ENCODE measurements around the gene BTRC.
"Not testable (repeated sequence)": the region's sequence is repeated elsewhere in the genome, so short reads cannot be mapped to it uniquely, and the experiment has no call there.

The BTRC gene

DNA sequence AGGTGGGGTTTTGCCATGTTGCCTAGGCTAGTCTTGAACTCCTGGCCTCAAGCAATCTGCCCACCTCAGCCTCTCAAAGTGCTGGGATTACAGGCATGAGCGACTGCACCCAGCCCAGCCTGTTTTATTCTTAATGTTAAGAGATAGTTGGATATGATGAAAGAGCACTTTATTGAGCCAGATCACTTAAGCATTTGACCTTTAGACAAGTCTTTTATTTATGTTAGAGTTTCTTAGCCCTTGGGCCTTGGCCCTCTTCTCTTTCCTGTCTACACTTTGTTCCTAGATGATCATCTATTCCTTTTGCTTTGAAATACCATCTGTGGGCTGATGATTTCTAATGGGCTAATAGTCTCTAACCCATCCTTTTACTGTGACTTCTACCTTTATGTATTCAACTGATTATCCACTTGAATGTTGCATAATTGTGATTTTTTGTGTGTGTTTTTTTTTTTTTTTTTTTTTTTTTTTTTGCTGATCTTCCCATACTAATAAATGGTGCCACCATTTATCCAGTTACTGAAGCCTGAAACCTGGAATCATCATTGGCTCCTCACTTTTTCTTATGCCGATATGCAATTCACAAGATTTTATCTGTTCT lies 34.8 kb downstream of the BTRC start:
- DNase-seq: no peak

DNA sequence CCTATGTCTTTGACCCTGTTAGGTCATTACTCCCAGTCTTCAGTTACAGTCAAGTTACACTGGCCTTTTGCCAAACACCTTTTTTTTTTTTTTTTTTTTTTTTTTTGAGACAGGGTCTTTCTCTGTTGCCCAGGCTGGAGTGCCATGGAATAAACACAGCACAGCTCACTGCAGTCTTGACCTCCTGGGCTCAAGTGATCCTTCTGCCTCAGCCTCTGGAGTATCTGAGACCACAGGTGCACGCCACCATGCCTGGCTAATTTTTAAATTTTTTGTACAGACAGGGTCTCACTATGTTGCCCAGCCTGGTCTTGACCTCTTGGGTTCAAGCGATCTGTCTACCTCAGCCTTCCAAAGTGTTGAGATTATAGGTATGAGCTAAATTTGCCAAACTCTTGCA lies 35.6 kb downstream of the BTRC start:
- DNase-seq: not testable (repeated sequence)

DNA sequence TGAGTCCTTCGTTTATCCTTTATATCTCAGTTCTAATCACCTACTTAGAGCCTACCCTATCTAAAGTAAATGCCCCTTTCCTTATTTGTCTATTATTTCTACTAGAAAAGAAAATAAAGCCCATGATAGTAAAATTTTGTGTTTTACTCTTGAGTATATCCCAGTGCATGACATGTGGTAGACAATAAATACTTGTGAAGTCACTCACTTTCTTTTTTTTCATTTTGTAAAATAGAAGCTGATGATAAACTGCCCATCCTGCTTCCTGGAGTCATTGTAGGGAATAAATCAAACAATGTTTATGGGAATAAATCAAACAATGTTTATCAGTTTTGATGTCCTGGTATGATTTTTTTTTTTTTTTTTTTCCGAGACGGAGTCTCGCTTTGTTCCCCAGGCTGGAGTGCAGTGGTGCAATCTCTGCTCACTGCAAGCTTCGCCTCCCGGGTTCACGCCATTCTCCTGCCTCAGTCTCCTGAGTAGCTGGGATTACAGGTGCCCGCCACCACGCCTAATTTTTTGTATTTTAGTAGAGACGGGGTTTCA lies 36.1 kb downstream of the BTRC start:
- DNase-seq: no peak

DNA sequence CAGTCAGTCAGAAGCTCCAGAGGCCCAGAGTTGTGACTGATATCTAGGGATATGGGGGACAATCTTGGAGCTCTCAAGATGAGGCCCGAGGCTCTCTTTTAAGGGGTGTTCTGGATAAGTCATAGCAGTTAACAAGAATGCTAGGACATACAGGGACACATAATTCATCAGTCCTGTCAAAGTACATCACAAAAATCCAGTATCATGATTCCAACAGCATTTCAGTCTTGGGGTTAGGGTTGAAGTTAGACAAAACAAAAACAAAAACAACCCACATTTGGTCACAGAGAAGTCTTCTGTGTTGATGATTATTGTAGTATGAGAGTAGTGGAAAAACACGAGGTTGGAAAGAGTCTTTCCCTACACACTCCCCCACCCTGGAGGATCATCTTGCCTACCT lies 39.4 kb downstream of the BTRC start:
- no peak for DNase-seq

DNA sequence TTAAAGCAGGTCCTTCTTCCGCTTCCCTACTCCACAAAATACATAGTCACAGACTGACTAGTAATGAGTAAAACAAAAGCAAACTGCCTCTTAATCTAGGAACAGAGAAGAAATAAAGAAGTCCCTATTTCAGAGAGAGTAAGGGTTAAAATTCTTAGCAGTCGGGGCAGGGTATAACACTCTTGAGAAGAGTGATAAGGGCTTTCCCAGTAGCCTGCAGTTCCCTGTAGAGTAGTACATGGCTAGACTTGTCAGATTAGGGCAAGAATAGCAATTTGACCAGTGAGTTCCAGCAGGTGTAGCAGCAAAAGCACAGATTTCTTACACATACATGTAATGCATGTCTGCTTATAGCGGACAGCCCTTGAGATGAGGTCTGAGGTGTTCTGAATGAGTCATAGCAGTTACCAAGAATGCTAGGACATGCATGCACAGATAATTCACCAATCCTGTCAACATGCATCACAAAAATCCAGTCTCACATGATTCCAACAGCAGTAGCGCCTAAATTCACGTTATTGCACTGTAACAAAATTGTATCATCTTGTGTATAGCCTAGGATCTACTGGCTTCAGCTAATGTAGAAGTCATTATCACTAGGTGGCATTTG lies 40.7 kb downstream of the BTRC start:
- DNase-seq: no peak

DNA sequence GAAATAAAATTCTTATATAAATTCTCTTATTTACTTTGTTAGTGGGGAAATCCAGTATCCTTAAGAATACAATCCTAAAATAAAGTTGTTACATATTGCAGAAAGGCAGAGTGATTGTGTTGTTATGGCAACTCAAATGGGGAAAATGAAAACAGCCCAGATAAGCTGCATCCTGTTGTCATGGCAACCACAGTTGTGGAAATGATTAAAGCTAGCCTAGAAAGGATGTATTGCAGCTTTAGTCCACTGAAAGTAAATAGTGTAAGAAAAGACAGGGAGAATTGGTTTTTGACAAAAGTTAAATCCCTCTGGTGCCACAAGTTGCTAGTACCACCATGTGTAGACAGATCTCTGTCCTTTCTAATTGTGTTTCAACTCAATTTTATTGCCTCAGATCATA lies 43.2 kb downstream of the BTRC start:
- DNase-seq: no peak

DNA sequence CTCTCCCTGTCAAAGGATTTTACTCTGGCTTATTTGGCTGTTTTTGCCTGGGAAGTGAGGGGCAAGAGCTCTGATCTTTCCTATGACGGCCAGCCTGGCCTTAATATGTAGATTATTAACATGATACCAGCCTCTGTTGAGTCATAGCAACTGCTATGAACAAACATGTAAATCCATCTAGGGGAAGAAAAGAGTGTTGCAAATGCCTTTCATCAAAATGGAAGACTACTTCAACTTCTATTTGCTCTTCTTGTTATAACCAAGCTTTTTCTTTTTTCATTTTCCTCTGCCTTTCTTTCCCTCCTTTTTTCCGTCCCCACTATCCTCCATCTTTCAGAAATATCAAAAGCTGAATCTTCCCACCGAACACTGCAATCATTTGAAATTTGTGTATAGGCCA lies 46.6 kb downstream of the BTRC start:
- DNase-seq: no peak

DNA sequence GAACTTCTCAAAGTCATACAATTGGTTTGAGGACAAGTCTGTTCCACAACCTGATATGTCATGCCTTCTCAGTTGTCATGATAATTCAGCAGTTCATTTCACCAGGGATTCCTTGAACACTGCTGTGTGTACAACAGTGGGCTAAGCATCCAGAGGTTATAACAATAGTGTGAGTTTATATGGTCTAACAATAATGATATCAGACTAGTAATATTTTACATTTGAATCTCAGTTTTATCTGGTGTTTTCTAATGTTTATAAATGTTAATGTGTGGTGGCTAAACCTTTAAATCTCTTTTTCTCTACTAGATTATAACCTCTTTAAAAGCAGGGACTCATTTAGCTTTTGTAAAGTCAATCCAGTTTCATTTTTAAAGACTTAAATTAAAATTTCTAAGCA lies 48.7 kb downstream of the BTRC start:
- no peak for DNase-seq

DNA sequence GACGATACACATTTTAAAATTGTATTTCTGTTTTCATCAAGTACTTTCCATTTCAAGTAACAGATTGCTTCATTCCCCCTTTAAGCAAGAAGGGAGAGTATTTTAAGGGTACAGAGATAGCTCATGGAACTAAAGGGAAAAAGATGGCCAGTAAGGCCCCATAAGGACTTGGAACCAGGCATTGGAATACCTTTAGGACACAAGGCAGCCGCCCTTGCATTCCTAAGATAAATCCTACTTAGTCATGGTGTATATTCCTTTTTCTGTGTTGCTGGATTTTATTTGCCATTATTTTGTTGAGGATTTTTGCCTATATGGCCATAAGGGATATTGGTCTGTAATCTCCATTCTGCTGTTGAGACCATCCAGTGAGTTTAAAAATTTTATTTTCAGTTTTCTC lies 49.2 kb downstream of the BTRC start:
- no peak for DNase-seq

DNA sequence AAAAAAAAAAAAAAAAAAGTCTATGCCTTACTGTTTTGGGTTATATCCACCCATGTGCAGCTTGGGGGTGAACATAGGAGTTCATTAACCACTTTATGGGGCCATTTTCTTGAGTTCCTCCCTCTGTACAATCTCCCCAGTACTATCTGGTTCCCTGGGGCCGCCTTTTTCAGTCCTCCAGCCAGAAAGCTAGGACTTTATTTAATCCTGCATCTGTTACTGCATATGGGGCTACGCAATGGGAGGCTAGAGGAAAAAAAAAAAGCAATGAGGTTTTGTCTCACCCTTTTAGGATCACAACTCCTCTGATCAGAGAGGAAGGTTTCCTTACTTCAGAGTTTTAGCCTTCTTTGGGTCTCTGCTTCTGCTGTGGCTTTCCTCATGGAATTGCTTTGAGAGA lies 51.0 kb downstream of the BTRC start:
- no peak for DNase-seq

DNA sequence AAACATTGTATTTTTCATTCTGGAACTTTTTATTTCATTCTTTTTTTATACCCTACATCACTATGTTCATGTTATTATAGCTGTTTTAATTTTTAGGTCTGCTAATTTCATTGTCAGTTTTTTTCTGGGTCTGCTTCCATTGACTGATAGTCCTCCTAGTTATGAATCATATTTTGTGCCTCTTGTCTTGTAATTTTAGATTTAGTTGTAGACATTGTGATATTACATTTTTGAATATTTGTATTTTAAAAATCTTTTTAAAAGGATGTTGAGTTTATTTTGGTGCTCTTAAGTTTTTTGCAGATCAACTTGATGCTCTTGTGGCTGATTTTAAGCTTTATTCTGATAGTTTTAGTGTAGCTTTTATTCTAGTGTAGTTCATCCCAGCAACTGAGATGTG lies 57.6 kb downstream of the BTRC start:
- DNase-seq: no peak

DNA sequence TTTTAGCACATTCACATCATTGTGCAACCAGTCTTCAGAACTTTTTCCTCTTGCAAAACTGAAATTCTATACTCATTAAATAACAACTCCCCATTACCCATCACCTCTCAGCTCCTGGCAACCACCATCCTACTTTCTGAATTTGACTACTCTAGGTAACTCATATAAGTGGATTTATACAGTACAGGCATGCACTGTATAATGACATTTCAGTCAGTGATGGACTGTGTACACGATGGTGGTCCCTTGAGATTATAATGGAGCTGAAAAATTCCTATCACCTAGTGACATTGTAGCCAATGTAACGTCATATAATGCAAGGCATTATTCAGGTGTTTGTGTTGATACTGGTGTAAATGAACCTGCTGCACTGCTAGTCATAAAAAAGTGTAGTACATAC lies 60.1 kb downstream of the BTRC start:
- no peak for DNase-seq

DNA sequence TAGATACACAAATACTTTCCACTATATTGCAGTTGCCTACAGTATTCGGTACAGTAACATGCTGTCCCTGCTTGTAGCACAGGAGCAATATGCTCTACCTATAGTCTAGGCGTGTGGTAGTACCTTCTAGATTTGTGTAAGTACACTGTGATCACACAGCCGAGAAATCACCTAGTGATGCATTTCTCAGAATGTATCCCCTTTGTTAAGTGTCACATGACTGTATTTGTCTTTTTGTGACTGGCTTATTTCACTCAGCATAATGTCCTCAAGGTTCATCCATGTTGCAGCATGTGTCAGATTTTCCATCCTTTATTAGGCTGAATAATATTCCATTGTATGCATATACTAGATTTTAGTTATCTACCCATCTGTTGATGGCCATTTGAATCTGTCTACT lies 61.9 kb downstream of the BTRC start:
- no peak for DNase-seq

DNA sequence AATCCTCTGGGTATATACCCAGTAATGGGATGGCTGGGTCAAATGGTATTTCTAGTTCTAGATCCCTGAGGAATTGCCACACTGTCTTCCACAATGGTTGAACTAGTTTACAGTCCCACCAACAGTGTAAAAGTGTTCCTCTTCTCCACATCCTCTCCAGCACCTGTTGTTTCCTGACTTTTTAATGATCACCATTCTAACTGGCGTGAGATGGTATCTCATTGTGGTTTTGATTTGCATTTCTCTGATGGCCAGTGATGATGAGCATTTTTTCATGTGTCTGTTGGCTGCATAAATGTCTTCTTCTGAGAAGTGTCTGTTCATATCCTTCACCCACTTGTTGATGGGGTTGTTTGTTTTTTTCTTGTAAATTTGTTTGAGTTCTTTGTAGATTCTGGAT lies 68.0 kb downstream of the BTRC start:
- DNase-seq: not testable (repeated sequence)

DNA sequence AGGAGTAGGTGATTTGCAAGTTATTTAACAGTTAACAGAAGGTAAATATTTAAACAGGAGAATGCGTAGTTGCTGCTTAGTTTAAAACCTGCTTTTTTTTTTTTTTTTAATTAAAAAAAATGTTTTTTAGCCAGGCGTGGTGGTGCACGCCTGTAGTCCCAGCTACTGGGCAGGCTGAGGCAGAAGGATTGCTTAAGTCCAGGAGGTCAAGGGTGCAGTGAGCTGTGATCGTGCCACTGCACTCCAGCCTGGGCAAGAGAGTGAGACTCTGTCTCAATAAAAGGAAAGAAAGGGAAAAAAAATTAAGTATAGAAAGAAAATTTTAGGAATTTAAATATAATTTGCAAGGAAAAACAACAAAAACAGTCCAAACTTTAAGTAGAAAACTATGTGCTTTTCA lies 71.6 kb downstream of the BTRC start:
- no peak for DNase-seq

DNA sequence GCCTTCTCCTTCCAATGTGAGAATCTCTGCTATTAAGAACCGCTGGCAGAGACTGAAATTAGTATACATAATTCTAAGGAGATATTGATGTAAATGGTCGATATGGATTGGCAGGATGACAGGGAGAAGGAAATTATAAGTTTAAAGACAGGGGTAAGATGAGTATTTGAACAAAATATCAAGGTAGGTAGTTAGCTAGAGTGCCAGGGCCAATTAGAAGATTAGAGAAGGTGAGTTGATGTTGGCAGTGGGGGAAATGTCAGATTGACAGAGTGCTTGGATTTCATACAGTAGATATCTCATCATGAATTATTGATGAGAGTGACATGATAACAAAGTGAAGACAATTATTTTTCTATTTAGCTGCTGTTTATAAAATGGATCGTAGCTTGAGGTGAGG lies 74.1 kb downstream of the BTRC start:
- no peak for DNase-seq

DNA sequence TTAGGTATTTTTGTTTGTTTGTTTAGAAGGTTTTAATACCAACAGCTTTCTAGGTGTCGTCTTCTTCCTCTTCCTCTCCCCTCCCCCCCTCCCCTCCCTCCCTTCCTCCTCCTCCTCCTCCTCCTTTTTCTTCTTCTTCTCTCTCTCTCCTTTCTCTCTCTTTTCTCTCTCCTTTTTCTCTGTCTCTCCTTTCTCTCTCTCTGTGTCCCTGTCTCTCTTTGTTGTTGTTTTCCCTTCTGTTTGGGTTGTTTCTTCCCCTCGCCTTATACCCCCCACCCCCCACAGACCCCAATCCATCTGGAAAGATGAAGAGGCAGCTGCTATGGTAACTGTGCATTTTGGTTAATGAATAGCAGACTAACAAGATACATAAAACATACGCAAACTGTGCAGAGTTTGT lies 75.5 kb downstream of the BTRC start:
- DNase-seq: no peak

DNA sequence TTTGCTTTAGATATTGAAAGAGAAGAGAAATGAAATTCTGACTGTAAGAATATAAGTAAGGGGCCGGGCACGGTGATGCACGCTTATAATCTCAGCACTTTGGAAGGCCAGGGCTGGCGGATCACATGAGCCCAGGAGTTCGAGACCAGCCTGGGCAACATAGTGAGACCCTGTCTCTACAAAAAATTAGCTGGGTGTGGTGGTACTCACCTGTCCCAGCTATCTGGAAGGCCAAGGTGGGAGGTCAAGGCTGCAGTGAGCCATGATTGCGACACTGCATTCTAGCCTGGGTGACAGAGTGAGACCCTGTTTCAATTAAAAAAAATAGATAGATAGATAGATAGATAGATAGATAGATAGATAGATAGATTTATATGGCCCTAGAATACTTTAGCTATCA lies 82.3 kb downstream of the BTRC start:
- DNase-seq: no peak

DNA sequence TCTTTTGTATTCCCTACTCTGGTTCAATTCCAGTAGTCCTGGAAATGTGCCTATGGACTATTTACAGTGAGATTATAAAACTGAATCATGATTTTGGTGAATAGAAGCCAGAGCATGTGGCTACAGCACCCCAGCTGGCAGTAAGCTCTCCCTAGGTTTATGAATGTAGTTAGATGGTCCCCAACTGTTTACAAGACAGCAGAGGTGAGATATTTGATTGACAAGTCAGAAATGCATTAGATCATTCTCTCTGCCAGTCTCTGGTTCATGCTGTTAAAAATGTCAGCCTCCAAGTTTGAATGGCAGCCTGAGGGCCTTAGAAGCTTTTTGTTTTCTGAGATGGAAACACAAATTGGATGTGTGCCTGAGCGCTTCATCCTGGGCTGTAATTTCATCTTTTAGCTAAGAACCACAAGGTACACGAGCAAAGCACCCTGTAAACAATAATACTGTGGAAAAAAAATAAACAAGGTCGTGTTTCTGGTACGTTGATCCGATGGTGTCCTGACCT lies 85.0 kb downstream of the BTRC start:
- DNase-seq: no peak

DNA sequence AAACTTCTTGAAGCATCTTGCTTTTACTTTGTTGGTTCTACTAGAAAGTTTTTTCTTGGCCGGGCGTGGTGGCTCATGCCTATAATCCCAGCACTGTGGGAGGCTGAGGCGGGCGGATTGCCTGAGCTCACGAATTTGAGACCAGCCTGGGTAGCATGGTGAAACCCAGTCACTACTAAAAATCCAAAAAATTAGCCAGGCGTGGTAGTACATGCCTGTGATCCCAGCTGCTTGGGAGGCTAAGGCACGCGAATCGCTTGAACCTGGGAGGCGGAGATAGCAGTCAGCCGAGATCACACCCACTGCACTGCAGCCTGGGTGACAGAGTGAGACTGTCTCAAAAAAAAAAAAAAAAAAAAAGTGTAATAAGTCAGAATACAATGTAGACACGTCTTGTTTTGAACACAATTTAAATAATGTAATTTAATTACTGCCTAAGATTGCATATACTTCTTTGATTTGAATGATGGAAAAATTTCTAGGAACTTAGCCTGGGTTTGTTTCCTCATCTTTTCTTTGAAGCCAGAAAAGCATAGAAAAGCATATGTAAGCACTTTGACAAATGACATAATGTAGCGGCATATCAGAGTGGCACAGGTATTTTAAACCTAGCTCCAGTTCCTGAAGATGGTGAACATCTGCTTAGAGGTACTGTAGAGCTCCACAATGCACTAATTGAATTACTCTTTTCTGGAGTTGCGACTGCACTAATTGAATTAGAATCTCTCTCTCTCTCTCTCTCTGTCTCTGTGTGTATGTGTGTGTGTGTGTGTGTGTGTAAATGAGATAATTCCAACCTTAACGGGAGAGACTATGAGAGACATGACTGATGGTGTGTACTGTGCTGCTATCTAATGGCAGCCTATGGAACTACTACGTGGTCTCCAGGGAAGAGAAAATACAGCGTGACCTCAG lies 87.8 kb downstream of the BTRC start:
- no peak for DNase-seq

DNA sequence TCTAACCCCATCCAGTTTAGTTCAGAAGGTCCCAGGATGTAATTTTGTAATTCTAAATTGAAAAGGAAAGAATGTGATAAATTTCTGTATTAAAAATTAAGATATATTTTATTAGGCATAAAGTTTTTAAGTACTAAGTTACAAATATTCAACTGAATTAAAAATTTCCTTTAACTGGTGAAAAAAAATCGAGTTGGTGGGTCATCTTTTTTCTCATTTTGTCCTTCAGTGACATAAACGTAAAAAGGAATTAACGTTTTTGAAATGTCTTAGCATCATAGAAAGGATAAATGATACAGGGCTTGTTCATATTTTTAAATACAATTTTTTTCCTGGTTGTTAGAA lies 88.5 kb downstream of the BTRC start:
- DNase-seq: no peak

DNA sequence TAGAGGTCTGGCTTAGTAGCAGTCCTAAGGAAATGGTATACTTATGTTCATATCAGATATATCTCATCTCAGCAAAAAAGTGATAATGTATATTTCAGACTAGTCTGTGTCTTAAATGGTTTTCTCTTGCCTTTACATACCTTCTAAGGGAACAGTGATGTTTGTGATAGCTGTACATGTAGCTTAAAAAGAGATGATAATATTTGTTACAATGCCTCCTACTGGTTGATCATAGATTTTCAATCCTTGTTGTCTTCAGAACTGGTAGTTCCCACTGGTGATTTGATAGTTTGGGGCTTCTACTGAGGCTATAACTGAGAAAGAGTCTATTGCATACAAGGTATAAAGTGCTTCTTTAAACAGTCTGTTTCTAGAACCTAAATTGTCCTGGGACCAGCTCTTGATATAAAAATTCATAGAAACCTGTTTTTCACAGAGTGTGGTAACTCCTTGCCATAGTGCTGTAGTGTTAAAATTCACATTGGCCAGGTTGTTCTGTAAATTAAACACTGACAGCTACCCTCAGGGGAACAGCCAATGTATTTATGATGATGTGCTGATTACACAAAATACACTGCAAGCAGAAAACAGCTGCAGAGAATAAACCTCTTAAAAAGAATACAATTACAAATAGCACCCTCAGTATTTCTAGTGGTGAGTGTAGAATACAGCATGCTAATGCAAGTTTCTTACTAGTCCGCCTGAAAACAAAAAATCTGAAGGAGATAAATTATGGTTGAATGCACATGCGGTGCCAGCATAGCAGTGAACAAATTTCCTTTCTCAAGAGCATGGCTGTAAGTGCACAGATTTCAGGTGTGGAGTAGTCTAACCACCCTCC lies 90.3 kb downstream of the BTRC start:
- DNase-seq: no peak

DNA sequence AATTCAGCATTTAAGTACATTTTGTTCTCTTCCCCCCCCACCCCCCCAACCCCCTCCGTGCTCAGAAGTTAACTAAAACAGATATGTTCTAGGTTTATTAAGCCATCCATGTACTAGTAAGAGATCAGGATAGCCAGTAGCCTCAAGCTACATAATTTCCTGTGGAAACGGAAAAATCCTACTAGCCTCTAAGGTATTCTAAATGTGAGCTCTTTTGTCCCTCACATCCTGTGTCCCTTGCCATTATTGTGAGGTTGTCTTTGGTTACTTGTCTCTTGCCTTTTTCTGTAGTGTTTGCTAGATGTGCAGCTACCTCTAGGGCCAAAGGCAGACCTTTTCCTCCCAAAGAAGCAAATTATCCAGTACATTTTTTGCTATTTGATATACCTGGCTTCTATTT lies 92.1 kb downstream of the BTRC start:
- no peak for DNase-seq
